Chondrocyte (in vitro differentiated cells): ENCODE data around the gene MEIS1. TPM values are rescaled to one million over a fixed set of nuclear protein-coding genes. Genes with fewer than 3 reads are reported as not detected.

Experiments used
- DNase-seq: peaks from one replicate; pipeline ENCODE4 v3.0.0; 2021; ENCODE audit warnings: mixed read lengths, low spot score
- H3K27ac Mint-ChIP-seq: one replicate; pipeline ENCODE4 v1.8.0; 2021; ENCODE audit warnings: mild to moderate bottlenecking, moderate library complexity, mixed read lengths; ENCODE audit not compliant: unreplicated experiment
- H3K27me3 Mint-ChIP-seq: 2 replicates; pipeline ENCODE4 v1.8.0; 2021; ENCODE audit warnings: low read depth, mixed read lengths
- H3K36me3 Mint-ChIP-seq: 2 replicates; pipeline ENCODE4 v1.8.0; 2021; ENCODE audit warnings: low read depth, mixed read lengths
- H3K4me1 Mint-ChIP-seq: 2 replicates; pipeline ENCODE4 v1.8.0; 2021; ENCODE audit warnings: low read depth, mild to moderate bottlenecking, mixed read lengths
- H3K4me3 Mint-ChIP-seq: one replicate; pipeline ENCODE4 v1.8.0; 2021; ENCODE audit warnings: mild to moderate bottlenecking, moderate library complexity, mixed read lengths; ENCODE audit not compliant: unreplicated experiment
- H3K9me3 Mint-ChIP-seq: 2 replicates; pipeline ENCODE4 v1.8.0; 2021; ENCODE audit warnings: low read depth, mixed read lengths
- total RNA-seq: library from RNA; stranded (reverse); gene quantifications from 3 replicates; pipeline ENCODE4 v1.2.1, GENCODE V29; 2021
- TF ChIP-seq, protein P1 (sequence below): fragments of 200-600 bp; sonication (generic); IDR thresholded peaks from 2 replicates; pipeline ENCODE4 v1.5.0; 2021; ENCODE audit warnings: antibody characterized with exemption, mild to moderate bottlenecking, moderate library complexity

MEIS1 gene
- total RNA-seq, 1 donor from 2014 or later: 18.5 TPM

DNA sequence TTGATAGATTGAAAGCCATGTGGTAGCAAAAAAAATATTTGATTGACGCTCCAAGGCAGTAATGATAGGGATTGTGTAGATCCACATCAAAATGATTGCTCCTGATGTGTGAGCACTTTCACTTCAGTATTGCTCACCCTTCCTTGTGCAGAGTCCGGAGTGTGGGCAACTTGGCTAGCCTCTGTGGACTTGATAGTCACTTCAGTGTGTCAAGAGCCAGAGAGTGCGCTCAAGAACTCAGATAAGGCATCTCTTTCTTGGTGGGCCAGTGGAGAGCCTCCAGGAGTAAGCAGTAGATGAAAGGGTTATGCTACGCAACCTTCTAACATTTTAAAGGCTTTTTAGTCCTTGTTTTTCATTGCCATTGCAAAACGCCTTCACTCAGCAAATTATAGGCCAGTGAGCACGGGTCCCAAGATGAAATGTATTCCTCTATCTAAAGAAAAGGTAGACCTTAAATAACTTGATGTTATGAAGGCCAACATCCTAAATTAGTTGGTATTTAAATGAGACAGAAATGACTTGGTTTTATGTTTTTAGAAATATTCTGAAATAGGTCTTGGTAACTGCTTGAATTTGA, 84.4 kb downstream of the MEIS1 start:
- no peaks in the 10 kb centered on the region for H3K4me1 Mint-ChIP-seq
- H3K27me3 Mint-ChIP-seq: no peaks in the 10 kb centered on the region
- no peak for DNase-seq
- H3K36me3 Mint-ChIP-seq: peaks cover 2% of the 10 kb centered on the region
- H3K4me3 Mint-ChIP-seq: no peak overlapping the region
- TF ChIP-seq, protein P1, sequence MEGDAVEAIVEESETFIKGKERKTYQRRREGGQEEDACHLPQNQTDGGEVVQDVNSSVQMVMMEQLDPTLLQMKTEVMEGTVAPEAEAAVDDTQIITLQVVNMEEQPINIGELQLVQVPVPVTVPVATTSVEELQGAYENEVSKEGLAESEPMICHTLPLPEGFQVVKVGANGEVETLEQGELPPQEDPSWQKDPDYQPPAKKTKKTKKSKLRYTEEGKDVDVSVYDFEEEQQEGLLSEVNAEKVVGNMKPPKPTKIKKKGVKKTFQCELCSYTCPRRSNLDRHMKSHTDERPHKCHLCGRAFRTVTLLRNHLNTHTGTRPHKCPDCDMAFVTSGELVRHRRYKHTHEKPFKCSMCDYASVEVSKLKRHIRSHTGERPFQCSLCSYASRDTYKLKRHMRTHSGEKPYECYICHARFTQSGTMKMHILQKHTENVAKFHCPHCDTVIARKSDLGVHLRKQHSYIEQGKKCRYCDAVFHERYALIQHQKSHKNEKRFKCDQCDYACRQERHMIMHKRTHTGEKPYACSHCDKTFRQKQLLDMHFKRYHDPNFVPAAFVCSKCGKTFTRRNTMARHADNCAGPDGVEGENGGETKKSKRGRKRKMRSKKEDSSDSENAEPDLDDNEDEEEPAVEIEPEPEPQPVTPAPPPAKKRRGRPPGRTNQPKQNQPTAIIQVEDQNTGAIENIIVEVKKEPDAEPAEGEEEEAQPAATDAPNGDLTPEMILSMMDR: no peak
- no peak overlapping the region for H3K27ac Mint-ChIP-seq
- H3K9me3 Mint-ChIP-seq: no peaks in the 10 kb centered on the region

DNA sequence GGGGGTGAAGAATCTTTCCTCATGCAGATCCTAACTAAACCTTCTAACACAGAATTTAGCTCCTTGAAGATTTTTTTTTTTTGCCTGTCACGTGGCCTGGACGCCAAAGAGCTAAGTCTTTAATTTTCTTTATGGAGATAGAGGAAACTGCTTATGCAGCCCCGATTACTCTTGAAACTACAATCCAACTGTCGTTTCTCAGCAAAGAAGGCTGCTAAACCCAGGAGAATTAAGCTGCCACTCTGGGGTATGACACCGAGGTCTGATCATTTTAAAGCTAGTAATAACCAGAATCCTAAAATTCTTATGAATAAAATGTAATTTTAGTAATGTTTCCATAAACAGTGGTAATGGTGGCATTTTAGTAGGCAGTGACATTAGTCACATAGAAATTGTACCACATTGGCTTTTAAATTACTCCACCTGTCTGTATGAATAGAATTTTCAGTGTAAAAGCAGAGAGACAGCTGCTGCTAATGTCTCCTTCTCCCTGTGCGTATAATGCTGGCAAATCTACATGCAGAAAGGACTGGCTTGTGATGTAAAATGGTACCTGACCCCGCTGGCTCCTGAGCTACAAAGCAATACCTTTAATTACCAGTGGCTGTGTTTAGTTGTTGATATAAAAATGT, 86.5 kb downstream of the MEIS1 start:
- Mint-ChIP-seq H3K4me3 (no peak overlapping the region), H3K9me3 (no peaks in the 10 kb centered on the region), H3K27me3 (no peaks in the 10 kb centered on the region), H3K4me1 (no peaks in the 10 kb centered on the region), H3K27ac (no peak overlapping the region), H3K36me3 (peaks cover 2% of the 10 kb centered on the region)
- TF ChIP-seq, protein P1: no peak
- DNase-seq: no peak

DNA sequence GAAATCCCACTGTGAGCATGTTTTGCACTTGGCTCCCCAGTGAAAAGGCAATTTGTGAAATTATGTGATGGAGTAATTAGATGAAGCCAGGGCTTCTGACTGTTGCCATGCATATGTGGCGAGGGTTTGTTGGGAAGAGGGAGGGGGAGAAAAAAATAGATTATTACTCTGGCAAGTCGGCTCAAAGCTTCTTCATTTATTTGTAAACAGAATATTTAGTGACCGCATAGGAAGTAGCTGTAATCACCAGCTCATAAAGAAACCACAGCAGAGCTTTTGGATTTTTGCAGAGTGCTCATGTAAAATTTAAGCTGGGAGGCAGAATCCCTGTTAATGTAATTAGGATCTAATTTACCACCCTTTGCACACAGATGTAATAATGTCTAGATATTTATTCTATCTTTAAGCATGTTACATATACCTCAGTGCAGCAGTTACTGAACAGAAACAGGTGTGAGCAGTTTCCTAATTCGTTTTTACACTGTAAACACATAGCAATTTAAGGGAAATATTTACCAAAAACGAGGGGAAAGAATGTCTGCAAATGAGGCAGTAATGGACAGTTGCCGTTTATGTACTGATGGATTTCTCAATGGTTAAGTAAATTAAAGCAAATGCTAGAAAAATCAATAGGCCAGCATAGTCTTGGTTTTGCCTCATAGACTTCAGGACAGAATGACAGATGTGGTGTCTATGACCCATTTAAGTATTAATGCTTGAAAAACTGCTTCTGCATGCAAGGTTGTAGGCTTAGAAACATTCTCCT, 87.9 kb downstream of the MEIS1 start:
- Mint-ChIP-seq H3K4me1 (no peaks in the 10 kb centered on the region), H3K9me3 (no peaks in the 10 kb centered on the region), H3K27ac (no peak overlapping the region), H3K36me3 (peaks cover 2% of the 10 kb centered on the region), H3K27me3 (no peaks in the 10 kb centered on the region), H3K4me3 (no peak overlapping the region)
- TF ChIP-seq, protein P1: no peak
- no peak for DNase-seq

DNA sequence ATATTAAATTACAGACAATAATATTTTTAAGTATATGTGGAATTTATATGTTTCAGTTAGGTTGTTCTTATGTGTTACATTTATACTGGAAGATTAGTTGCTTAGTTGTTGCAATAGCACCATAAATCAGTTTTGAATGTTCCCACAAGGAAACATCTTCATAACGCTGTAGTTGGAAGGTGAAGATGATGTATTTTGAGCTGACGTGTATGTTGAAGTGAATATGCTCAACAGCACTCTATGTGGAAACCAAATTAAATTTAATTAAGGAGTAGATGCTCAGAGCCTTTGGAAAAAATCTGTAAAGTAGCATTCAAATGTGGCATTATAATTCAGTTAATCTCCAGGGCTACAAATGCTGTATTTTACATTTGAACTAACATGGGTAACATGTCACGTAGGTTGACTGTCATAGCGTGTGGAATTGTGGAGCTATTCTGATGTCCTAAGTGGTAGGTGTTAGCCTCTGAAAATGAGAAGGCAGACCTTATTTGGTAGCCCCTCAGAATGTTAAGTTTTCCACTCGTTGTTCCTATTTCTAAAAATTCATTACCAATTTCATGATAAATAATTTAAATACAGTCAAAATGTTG, 88.5 kb downstream of the MEIS1 start:
- H3K36me3 Mint-ChIP-seq: peaks cover 2% of the 10 kb centered on the region
- no peaks in the 10 kb centered on the region for H3K4me1 Mint-ChIP-seq
- DNase-seq: no peak
- no peak overlapping the region for H3K4me3 Mint-ChIP-seq
- H3K27me3 Mint-ChIP-seq: no peaks in the 10 kb centered on the region
- H3K27ac Mint-ChIP-seq: no peak overlapping the region
- H3K9me3 Mint-ChIP-seq: no peaks in the 10 kb centered on the region
- TF ChIP-seq, protein P1: no peak

DNA sequence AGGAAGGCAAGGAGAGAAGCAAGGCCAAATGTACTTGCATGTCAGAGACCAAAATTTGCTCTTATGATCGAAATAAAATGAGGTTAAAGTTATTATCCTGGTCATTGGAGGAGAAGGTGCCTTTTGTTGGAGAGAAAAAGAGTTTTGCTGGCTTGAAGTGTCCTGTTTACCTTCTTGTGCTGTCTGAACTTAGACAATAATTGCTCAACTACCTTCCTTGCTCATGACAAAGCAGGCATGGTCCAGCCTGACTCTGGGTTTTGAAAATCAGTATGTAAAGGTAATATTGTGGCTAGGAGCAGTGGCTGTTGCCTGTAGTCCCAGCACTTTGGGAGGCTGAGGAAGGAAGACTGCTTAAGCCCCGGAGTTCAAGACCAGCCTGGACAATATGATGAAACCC, 89.1 kb downstream of the MEIS1 start:
- H3K4me3 Mint-ChIP-seq: no peak overlapping the region
- H3K36me3 Mint-ChIP-seq: peaks cover 2% of the 10 kb centered on the region
- no peaks in the 10 kb centered on the region for H3K27me3 Mint-ChIP-seq
- H3K27ac Mint-ChIP-seq: no peak overlapping the region
- TF ChIP-seq, protein P1: no peak
- no peaks in the 10 kb centered on the region for H3K4me1 Mint-ChIP-seq
- DNase-seq: no peak
- no peaks in the 10 kb centered on the region for H3K9me3 Mint-ChIP-seq
